Left lung (tissue), 10 donors: ENCODE measurements around the gene PPM1H. TPM values are rescaled to one million over a fixed set of nuclear protein-coding genes. Genes with fewer than 3 reads are reported as not detected.

Experiments used
- ATAC-seq: fragments of 200-7000 bp; cut with Tn5 transposase; one replicate; pipeline ENCODE4 v1.9.1; 2020; ENCODE audit warnings: moderate library complexity
- DNase-seq, 4 donors: peaks; one replicate each; pipeline ENCODE4 v3.0.0-alpha.2; 2013 to 2020
- H3K27ac ChIP-seq, 2 donors: fragments of 200-600 bp; sonication (generic) in 1 of 2; one replicate each; pipeline versions ENCODE4 v1.5.0 to v1.8.0; 2020 to 2021
- H3K27me3 ChIP-seq, 2 donors: fragments of 200-600 bp; sonication (generic) in 1 of 2; one replicate each; pipeline versions ENCODE4 v1.5.0 to v1.8.0; 2020 to 2021
- H3K36me3 ChIP-seq, 2 donors: fragments of 200-600 bp; sonication (generic) in 1 of 2; one replicate each; pipeline versions ENCODE4 v1.5.0 to v1.8.0; 2020 to 2021
- H3K4me1 ChIP-seq, 2 donors: fragments of 200-600 bp; one replicate each; pipeline ENCODE4 v1.8.0; 2021
- H3K4me3 ChIP-seq, 2 donors: fragments of 200-600 bp; sonication (generic) in 1 of 2; one replicate each; pipeline versions ENCODE4 v1.5.0 to v1.8.0; 2020 to 2021; ENCODE audit warnings: mild to moderate bottlenecking in 1 of 2
- H3K9me3 ChIP-seq, 2 donors: fragments of 200-600 bp; sonication (generic) in 1 of 2; one replicate each; pipeline versions ENCODE4 v1.5.0 to v1.8.0; 2020 to 2021
- intact Hi-C, 2 donors: fragments of 100-400 bp; cut with DNase I; formaldehyde crosslinking; loops; one replicate each; pipeline versions ENCODE4 v1.11.2 to v1.14.2; 2022
- polyA plus RNA-seq, 6 donors: library from polyadenylated mRNA; unstranded; fragments of 120-200 nt; gene quantifications; one replicate each; pipeline ENCODE4 v1.2.1, GENCODE V29; 2013; ENCODE audit not compliant: insufficient read length in 6 of 6
- total RNA-seq, 2 donors: library from RNA; stranded (reverse); fragmentation: NEBNext Ultra II Directional; extraction: Animal tissue kit (Norgen Biotek cat#: 25700); gene quantifications; one replicate each; pipeline ENCODE4 v1.2.1, GENCODE V29; 2021
- TF ChIP-seq, protein P1 (sequence below), 2 donors: fragments of 200-600 bp; sonication (generic) in 1 of 2; IDR thresholded peaks; one replicate each; pipeline versions ENCODE4 v1.5.0 to v1.8.0; 2021; ENCODE audit warnings: antibody characterized with exemption in 2 of 2
- donor health status: DM: no; HTN: yes; CAD: no.
- donor health status: DM: no; HTN: no; CAD: no.

The PPM1H gene
- total and polyA plus RNA-seq, 8 donors, result 5.9 to 12.7 (median 10.6) TPM

DNA sequence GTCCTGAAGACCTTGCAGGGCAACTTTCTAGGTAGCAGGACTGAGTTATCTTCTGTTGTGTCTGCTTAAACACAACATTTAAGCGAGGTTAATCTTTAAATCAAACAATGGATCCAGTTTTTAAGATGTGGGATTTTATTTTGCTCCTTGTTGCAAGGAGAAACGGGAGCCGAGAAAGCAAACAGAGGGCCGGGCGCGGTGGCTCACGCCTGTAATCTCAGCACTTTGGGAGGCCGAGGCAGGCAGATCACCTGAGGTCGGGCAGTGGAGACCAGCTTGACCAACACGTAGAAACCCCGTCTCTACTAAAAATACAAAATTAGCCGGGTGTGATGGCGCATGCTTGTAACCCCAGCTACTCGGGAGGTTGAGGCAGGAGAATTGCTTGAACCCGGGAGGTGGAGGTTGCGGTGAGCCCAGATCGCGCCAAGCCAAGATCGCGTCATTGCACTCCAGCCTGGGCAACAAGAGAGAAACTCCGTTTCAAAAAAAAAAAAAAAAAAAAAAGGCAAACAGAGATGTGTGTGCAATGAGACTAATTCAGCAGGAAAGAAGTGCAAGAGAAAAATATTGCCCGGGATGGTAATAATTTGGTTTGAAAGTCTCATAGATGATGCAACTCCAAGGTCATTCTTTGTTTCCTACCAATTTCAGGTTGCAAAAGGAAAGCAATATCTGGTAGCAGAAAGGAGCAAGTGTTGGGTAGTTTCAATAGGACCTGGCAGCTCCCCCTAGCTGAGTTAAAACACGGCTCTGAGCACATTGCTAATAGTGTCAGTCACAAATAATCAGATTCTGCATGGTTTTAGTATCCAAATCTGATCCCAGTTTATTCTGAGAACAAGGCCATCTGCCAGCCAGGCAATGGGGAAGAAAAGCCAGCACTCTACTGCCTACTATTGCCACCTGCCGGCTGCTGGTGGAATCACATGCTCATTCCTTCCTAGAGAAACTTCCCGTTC is 141.4 kb downstream of the PPM1H start:
- no peak overlapping the region for H3K4me3 ChIP-seq
- intact Hi-C loops, result loop anchor here in 1 of 2 donors (10.0 kb wide), 1 partner anchor 359 kb away; no protein-coding TSS in a partner anchor

DNA sequence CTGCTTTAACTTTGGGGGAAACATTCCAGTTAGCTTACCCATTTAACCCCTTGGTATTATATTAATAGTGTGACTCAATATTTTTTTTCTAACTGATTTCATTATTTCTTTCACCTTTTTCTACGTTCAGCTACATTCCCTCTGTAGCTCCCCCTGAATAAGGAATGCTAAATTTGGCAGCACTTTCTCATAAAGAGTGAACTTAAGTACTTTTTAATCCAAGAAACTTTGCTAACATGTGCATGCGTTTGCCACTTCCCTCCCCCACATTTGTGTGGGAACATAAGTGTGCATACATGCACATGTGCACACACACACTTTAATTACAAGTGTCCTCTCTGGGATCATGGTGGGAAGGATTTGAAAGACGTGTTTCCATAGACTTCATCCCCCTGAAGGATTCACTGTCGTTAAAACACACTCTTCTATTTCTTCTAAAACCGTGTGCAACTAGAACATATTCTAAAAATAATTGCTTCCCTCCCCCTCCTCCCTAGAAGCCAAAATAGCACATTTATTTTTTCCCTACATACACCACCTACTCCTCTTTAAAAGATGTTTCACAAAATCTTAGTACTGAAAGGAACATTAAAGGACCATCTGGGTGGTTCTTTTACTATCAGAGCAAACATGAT is 142.6 kb downstream of the PPM1H start:
- intact Hi-C loops, result loop anchor here in 1 of 2 donors (10.0 kb wide), 1 partner anchor 358 kb away; no protein-coding TSS in a partner anchor
- Histone ChIP-seq H3K36me3 (no peaks in the 10 kb centered on the region), H3K27me3 (no peaks in the 10 kb centered on the region), H3K4me3 (no peak overlapping the region), H3K27ac (no peak overlapping the region), H3K9me3 (no peaks in the 10 kb centered on the region), H3K4me1 (peaks cover 0 to 30% of the 10 kb centered on the region in 2 donors)
- ATAC-seq, result no peak
- DNase-seq, result no peak
- TF ChIP-seq, protein P1, sequence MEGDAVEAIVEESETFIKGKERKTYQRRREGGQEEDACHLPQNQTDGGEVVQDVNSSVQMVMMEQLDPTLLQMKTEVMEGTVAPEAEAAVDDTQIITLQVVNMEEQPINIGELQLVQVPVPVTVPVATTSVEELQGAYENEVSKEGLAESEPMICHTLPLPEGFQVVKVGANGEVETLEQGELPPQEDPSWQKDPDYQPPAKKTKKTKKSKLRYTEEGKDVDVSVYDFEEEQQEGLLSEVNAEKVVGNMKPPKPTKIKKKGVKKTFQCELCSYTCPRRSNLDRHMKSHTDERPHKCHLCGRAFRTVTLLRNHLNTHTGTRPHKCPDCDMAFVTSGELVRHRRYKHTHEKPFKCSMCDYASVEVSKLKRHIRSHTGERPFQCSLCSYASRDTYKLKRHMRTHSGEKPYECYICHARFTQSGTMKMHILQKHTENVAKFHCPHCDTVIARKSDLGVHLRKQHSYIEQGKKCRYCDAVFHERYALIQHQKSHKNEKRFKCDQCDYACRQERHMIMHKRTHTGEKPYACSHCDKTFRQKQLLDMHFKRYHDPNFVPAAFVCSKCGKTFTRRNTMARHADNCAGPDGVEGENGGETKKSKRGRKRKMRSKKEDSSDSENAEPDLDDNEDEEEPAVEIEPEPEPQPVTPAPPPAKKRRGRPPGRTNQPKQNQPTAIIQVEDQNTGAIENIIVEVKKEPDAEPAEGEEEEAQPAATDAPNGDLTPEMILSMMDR (IDR thresholded peaks at IDR 0.05), result no peak

More for the DNA sequence above, 141.4 kb downstream of the PPM1H start:
- Histone ChIP-seq H3K36me3 (no peaks in the 10 kb centered on the region), H3K27me3 (no peaks in the 10 kb centered on the region), H3K9me3 (no peaks in the 10 kb centered on the region), H3K4me1 (peaks cover 0 to 19% of the 10 kb centered on the region in 2 donors), H3K27ac (no peak overlapping the region)
- ATAC-seq, result peak; percentile 98
- peak; percentile 78 to 87 (median 85) for DNase-seq
- TF ChIP-seq, protein P1 (IDR thresholded peaks at IDR 0.05), result peak; percentile 90 to 96

- Histone ChIP-seq H3K36me3 (no peaks in the 10 kb centered on the region), H3K4me3 (no peak overlapping the region), H3K27me3 (no peaks in the 10 kb centered on the region), H3K27ac (no peak overlapping the region), H3K4me1 (peaks cover 8 to 55% of the 10 kb centered on the region in 2 donors), H3K9me3 (no peaks in the 10 kb centered on the region)
- intact Hi-C loops, result loop anchor here in 1 of 2 donors (10.0 kb wide), 1 partner anchor 355 kb away; no protein-coding TSS in a partner anchor
- DNase-seq, result no peak
- ATAC-seq, result no peak
- TF ChIP-seq, protein P1 (IDR thresholded peaks at IDR 0.05), result no peak
Measured at GRCh38 chr12:62789851-62790250, 145.1 kb downstream of the PPM1H start.

DNA sequence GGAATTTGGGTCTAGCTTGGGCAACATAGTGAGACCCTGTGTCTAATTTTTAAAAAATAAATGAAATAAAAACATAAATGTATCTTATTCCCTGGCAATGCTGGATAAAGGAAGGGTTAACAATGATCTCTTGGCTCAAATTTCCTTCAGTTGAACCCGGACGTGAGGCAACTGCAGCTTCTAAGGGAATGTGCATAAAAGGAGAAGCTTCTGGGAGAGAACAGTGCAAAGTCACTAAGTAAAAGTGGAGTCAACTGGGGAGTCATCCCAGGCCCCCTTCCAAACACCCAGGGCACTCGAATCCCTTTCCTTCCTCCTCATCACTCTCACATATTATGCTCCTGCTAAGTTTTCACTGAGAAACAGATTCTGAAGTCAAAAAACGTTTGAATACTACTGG is 147.3 kb downstream of the PPM1H start:
- H3K9me3 ChIP-seq, result no peaks in the 10 kb centered on the region
- intact Hi-C loops, result no loop called here
- peak overlapping the region in 1 of 2 donors; percentile 85 for H3K27ac ChIP-seq
- no peak overlapping the region for H3K4me3 ChIP-seq
- DNase-seq, result no peak
- H3K4me1 ChIP-seq, result peaks cover 8 to 44% of the 10 kb centered on the region in 2 donors
- H3K36me3 ChIP-seq, result no peaks in the 10 kb centered on the region
- TF ChIP-seq, protein P1 (IDR thresholded peaks at IDR 0.05), result no peak
- H3K27me3 ChIP-seq, result no peaks in the 10 kb centered on the region
- no peak for ATAC-seq

GRCh38 chr12:62787023-62787422 is 147.9 kb downstream of the PPM1H start:
- peaks cover 8 to 44% of the 10 kb centered on the region in 2 donors for H3K4me1 ChIP-seq
- TF ChIP-seq, protein P1 (IDR thresholded peaks at IDR 0.05), result no peak
- H3K36me3 ChIP-seq, result no peaks in the 10 kb centered on the region
- intact Hi-C loops, result no loop called here
- DNase-seq, result no peak
- H3K27me3 ChIP-seq, result no peaks in the 10 kb centered on the region
- H3K9me3 ChIP-seq, result no peaks in the 10 kb centered on the region
- H3K4me3 ChIP-seq, result no peak overlapping the region
- no peak for ATAC-seq
- peak overlapping the region in 1 of 2 donors; percentile 85 for H3K27ac ChIP-seq
